Neural progenitor cell (in vitro differentiated cells): ENCODE data around the gene QRFP.

Experiments used
- CTCF ChIP-seq: fragments of 200-600 bp; sonication (generic); IDR thresholded peaks from 2 replicates; pipeline ENCODE4 v1.5.1; 2017; ENCODE audit warnings: antibody characterized with exemption, mild to moderate bottlenecking
- EZH2 ChIP-seq: fragments of 200-600 bp; sonication (generic); IDR thresholded peaks from 2 replicates; pipeline ENCODE4 v1.6.1; 2017; ENCODE audit warnings: antibody characterized with exemption, mild to moderate bottlenecking, moderate library complexity

GRCh38 chr9:130866474-130866965, 30.1 kb downstream of the QRFP start:
- TF ChIP-seq CTCF: peak; percentile 100
- no peak for TF ChIP-seq EZH2
